ENCODE results near the gene TMEM259.
A peak's percentile ranks its signal among the peaks of the same experiment; 100 is the strongest.

Gene TMEM259

GRCh38 chr19:1000591-1001537, 20.1 kb downstream of the TMEM259 start:
- no peak for DNase-seq

- no peak for DNase-seq
These were observed 20.8 kb downstream of the TMEM259 start, which contains the start of gene GRIN3B for GRCh38 chr19:1000095-1000494. Gene GRIN3B, plus strand, starts transcription at chr19:1000419. Its CDS starts 19 bp downstream, at chr19:1000438.

GRCh38 chr19:999379-999719, 21.6 kb downstream of the TMEM259 start:
- DNase-seq = no peak

GRCh38 chr19:998064-998463, 22.9 kb downstream of the TMEM259 start:
- DNase-seq = no peak

GRCh38 chr19:996051-996838, 24.7 kb downstream of the TMEM259 start:
- DNase-seq = peak; percentile 65

- no peak for DNase-seq
These were observed 25.7 kb downstream of the TMEM259 start for GRCh38 chr19:995051-995827.

- no peak for DNase-seq
These were observed 26.4 kb downstream of the TMEM259 start for GRCh38 chr19:994516-994915.

- DNase-seq = no peak
These were observed 27.0 kb downstream of the TMEM259 start for GRCh38 chr19:993831-994393.

- DNase-seq = no peak
These were observed 27.5 kb downstream of the TMEM259 start for GRCh38 chr19:993361-993830.

GRCh38 chr19:992670-993055, 28.3 kb downstream of the TMEM259 start:
- DNase-seq = no peak

- no peak for DNase-seq
These were observed 28.8 kb downstream of the TMEM259 start for GRCh38 chr19:991932-992669.

GRCh38 chr19:991174-991931, 29.6 kb downstream of the TMEM259 start:
- no peak for DNase-seq

GRCh38 chr19:990746-991145, 30.2 kb downstream of the TMEM259 start:
- DNase-seq = no peak

GRCh38 chr19:990119-990571, 30.8 kb downstream of the TMEM259 start:
- DNase-seq = no peak

- no peak for DNase-seq
These were observed 31.4 kb downstream of the TMEM259 start for GRCh38 chr19:989381-990081.

GRCh38 chr19:988510-988909, 32.4 kb downstream of the TMEM259 start:
- DNase-seq = no peak

GRCh38 chr19:988081-988480, 32.8 kb downstream of the TMEM259 start:
- DNase-seq = no peak

- DNase-seq = no peak
These were observed 34.8 kb downstream of the TMEM259 start for GRCh38 chr19:986083-986482.

- peak; percentile 89 for DNase-seq
These were observed 36.6 kb downstream of the TMEM259 start, which contains the start of gene WDR18 for GRCh38 chr19:984165-984967. Gene WDR18, plus strand, starts transcription at chr19:984345. Its CDS starts 9 bp downstream, at chr19:984354.

Measured in COR-L47 (cell line).